ENCODE measurements around the gene CYTH1. TPM values are rescaled to one million over a fixed set of nuclear protein-coding genes. Genes with fewer than 3 reads are reported as not detected.

Gene CYTH1
- total RNA-seq, 1 donor from 2014 or later: 83.5 TPM

DNA sequence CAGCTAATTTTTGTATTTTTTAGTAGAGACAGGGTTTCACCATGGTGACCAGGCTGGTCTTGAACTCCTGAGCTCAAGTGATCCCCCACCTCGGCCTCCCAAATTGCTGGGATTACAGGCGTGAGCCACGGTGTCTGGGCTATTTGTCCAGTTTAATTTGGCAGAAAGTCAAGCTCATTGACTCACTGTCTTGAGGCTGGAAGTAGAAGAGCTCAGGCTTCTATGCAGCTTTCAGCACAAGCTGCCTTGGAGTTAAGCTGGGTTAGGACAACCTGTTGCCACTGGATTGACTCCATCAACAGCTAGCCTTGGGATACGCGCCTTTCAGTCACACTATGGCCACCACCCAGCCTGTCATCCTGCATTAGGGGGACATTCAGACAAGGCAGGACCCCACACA lies 128.7 kb downstream of the CYTH1 start:
- Mint-ChIP-seq H3K4me1 (ENCODE audit: low read depth) (peaks cover 3% of the 10 kb centered on the region), H3K4me3 (ENCODE audit: low read depth) (no peak overlapping the region), H3K9me3 (peaks cover 13% of the 10 kb centered on the region), H3K27ac (no peak overlapping the region), H3K27me3 (ENCODE audit: low read depth) (peaks cover 10% of the 10 kb centered on the region), H3K36me3 (ENCODE audit: low read depth) (peaks cover 2% of the 10 kb centered on the region)
- no peak for DNase-seq (ENCODE audit: low spot score)
- intact Hi-C loops (cut with micrococcal nuclease): no loop called here

DNA sequence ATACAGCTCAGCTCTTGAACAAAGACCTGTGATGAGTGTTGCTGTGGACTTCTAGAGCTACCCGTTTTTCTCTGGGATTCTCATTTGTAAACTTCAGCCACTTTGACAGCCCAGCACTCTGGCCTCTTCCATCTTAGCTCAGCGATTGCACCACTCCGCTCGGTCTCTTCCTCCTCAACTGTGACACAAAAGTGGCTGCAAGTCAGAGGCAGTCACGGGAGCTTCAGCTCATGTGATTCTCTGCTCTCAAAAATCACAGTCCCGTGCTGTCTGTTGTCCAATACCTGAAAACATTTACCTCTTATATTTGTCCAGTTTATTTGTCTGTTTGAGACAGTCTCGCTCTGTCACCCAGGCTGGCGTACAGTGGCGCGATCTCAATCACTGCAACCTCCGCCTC lies 129.2 kb downstream of the CYTH1 start:
- peaks cover 6% of the 10 kb centered on the region for H3K36me3 Mint-ChIP-seq (ENCODE audit: low read depth)
- peaks cover 3% of the 10 kb centered on the region for H3K4me1 Mint-ChIP-seq (ENCODE audit: low read depth)
- H3K9me3 Mint-ChIP-seq: peaks cover 18% of the 10 kb centered on the region
- H3K27me3 Mint-ChIP-seq (ENCODE audit: low read depth): peaks cover 12% of the 10 kb centered on the region
- H3K4me3 Mint-ChIP-seq (ENCODE audit: low read depth): no peak overlapping the region
- H3K27ac Mint-ChIP-seq: no peak overlapping the region
- intact Hi-C loops (cut with micrococcal nuclease): no loop called here
- no peak for DNase-seq (ENCODE audit: low spot score)

DNA sequence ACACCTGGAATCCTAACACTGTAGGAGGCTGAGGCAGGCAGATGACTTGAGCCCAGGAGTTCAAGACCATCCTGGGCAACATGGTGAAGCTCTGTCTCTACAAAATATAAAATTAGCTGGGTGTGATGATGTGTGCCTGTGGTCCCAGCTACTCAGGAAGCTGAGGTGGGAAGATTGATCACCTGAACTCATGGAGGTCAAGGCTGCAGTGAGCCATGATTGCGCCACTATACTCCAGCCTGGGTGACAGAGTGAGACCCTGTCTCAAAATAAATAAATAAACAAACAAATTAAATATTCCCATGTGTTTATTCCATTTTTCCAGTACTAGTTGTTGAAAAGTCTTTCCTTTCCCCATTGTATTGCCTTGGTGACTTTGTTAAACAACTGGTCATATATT lies 130.0 kb downstream of the CYTH1 start:
- no peak for DNase-seq (ENCODE audit: low spot score)
- peaks cover 14% of the 10 kb centered on the region for H3K27me3 Mint-ChIP-seq (ENCODE audit: low read depth)

DNA sequence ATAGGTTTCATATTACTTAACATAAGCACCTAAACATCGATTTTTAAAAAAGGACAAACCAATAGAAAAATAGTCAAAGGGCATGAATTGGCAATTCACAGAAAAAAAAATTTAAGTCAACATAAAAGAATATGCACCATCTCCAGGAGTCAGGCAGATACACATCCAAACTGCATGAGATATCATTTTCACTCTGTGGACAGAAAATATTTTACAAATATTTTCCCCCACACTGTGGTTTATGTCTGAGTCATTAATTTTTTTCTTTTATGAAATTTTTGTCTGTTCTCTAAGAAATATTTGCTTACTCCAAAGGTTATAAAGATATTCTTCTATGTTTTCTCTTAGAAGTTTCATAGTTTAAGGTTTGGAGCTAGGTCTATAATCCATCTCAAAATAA lies 130.5 kb downstream of the CYTH1 start:
- Mint-ChIP-seq H3K9me3 (peaks cover 26% of the 10 kb centered on the region), H3K27me3 (ENCODE audit: low read depth) (peaks cover 14% of the 10 kb centered on the region), H3K36me3 (ENCODE audit: low read depth) (peaks cover 8% of the 10 kb centered on the region), H3K27ac (no peak overlapping the region), H3K4me3 (ENCODE audit: low read depth) (no peak overlapping the region), H3K4me1 (ENCODE audit: low read depth) (peaks cover 2% of the 10 kb centered on the region)
- intact Hi-C loops (cut with micrococcal nuclease): no loop called here
- no peak for DNase-seq (ENCODE audit: low spot score)

More for the DNA sequence above, 130.0 kb downstream of the CYTH1 start:
- H3K27ac Mint-ChIP-seq: no peak overlapping the region
- peaks cover 25% of the 10 kb centered on the region for H3K9me3 Mint-ChIP-seq
- no peak overlapping the region for H3K4me3 Mint-ChIP-seq (ENCODE audit: low read depth)
- peaks cover 8% of the 10 kb centered on the region for H3K36me3 Mint-ChIP-seq (ENCODE audit: low read depth)
- intact Hi-C loops (cut with micrococcal nuclease): no loop called here
- peaks cover 3% of the 10 kb centered on the region for H3K4me1 Mint-ChIP-seq (ENCODE audit: low read depth)

DNA sequence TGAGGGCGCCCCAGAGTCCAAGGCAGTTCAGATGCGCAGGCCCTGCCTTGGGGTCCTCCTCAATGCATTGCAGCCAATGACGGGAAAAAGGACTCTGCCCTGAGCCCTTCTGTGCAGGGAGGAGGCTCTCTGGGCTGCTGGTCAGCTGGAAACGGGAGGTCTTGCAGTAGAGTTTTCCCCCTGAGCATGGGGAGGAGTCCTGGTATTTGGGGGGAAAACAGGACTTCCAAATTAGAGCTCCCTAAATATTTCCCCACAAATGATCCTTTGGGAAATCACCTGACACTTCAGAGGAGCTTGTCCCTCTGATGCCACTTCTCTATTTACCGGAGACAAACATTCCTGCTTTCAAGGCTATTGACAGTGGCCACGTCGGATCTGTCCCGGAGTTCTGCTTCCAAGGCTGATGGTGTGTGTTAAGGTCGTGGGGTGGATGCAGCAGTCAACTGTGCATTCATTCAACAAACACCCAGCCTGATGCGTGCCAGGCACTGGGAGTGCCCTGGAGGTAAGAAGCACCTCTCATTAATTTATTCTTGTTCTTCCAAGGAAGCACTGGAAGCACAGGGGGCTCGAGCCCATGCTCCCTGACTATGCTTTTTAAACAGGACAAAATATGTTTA lies 131.9 kb downstream of the CYTH1 start:
- Mint-ChIP-seq H3K4me3 (ENCODE audit: low read depth) (no peak overlapping the region), H3K36me3 (ENCODE audit: low read depth) (peaks cover 13% of the 10 kb centered on the region), H3K27ac (no peak overlapping the region), H3K4me1 (ENCODE audit: low read depth) (peaks cover 8% of the 10 kb centered on the region), H3K9me3 (peaks cover 26% of the 10 kb centered on the region), H3K27me3 (ENCODE audit: low read depth) (peaks cover 14% of the 10 kb centered on the region)
- intact Hi-C loops (cut with micrococcal nuclease): no loop called here
- DNase-seq (ENCODE audit: low spot score): no peak

DNA sequence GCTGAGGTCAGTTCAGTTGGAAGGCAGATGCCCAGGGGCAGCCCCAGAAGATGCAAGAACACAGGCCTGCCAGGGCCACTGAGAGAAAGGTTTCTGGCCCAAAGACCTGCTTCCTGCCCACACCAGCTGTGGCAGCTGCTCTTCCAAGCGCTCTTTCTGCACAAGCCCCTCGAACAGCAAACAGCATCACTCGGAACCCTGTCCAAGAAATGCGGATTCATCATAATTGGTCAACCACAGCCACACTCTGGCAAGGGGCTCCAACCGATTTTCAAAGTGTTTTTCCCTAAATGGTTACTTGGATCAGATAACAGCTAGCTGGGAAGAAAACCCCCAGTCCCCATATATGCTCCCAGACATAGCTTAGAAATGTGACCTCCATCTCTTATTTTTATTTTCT lies 133.8 kb downstream of the CYTH1 start:
- peaks cover 14% of the 10 kb centered on the region for H3K27me3 Mint-ChIP-seq (ENCODE audit: low read depth)
- no peak overlapping the region for H3K27ac Mint-ChIP-seq
- peaks cover 13% of the 10 kb centered on the region for H3K36me3 Mint-ChIP-seq (ENCODE audit: low read depth)
- H3K9me3 Mint-ChIP-seq: peaks cover 26% of the 10 kb centered on the region
- H3K4me3 Mint-ChIP-seq (ENCODE audit: low read depth): no peak overlapping the region
- intact Hi-C loops (cut with micrococcal nuclease): no loop called here
- peaks cover 8% of the 10 kb centered on the region for H3K4me1 Mint-ChIP-seq (ENCODE audit: low read depth)
- no peak for DNase-seq (ENCODE audit: low spot score)

DNA sequence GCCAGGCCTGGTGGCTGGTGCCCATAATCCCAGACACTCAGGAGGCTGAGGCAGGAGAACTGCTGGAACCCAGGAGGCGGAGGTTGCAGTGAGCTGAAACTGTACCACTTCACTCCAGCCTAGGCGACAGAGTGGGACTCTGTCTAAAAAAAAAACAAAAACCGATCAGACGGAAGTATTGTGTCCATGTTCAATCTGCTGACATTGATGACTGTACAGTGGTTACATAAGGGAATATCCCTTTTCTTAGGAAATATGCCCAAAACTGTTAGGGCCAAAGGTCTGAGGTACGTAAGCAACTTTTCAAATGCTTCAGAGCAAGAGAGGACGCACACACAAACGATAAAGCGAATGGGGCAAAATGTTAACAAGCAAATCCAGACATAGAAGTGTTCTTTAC lies 135.0 kb downstream of the CYTH1 start:
- Mint-ChIP-seq H3K9me3 (peaks cover 26% of the 10 kb centered on the region), H3K4me1 (ENCODE audit: low read depth) (peaks cover 6% of the 10 kb centered on the region), H3K36me3 (ENCODE audit: low read depth) (peaks cover 13% of the 10 kb centered on the region), H3K27ac (no peak overlapping the region), H3K4me3 (ENCODE audit: low read depth) (no peak overlapping the region), H3K27me3 (ENCODE audit: low read depth) (peaks cover 8% of the 10 kb centered on the region)
- no peak for DNase-seq (ENCODE audit: low spot score)
- intact Hi-C loops (cut with micrococcal nuclease): no loop called here

DNA sequence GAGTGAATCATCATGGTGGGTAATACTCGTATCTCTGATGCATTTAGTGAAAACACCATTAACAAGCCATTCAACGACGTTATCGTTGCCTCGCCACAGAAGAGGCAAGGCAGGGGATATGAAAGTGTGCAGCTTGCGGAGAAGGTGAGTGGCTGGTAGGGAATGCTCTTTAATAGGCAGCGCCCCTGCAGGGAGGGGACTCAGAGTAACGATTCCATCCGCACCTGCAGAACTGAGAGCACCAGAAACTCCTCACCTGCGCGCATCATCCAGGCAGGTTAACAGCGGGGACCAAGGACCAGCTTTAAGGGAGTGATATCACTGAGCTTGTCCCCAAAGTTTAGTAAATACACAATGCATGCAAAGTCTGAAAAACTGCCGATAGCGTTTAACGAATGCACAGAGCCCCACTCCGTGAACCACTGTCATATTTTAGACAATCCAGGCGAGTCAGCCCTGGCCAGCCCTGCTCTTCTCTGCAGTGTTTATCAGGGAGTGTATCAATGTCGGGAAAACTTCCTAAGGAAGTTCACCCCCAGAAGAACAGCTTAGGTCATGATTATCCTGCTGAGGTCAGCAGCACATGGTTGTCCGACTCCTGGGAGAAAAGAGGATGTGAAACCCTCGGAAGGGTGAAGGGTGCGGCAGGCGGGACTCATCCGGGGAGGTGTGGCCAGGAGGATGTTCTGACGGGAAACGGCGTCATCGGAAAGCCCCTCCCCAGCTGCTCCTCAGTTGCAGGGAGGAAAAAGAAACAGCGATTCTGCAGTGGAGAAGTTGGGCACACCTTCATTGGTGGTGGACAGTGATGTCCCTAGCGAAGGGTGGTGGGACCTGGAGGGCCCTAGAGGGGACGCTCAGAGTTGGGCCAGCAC lies 136.4 kb downstream of the CYTH1 start:
- H3K36me3 Mint-ChIP-seq (ENCODE audit: low read depth): peaks cover 13% of the 10 kb centered on the region
- peaks cover 6% of the 10 kb centered on the region for H3K4me1 Mint-ChIP-seq (ENCODE audit: low read depth)
- H3K4me3 Mint-ChIP-seq (ENCODE audit: low read depth): peak overlapping the region; percentile 51
- peak; percentile 57 for DNase-seq (ENCODE audit: low spot score)
- peak overlapping the region; percentile 70 for H3K27ac Mint-ChIP-seq
- peaks cover 26% of the 10 kb centered on the region for H3K9me3 Mint-ChIP-seq
- intact Hi-C loops (cut with micrococcal nuclease): no loop called here
- H3K27me3 Mint-ChIP-seq (ENCODE audit: low read depth): peaks cover 6% of the 10 kb centered on the region

DNA sequence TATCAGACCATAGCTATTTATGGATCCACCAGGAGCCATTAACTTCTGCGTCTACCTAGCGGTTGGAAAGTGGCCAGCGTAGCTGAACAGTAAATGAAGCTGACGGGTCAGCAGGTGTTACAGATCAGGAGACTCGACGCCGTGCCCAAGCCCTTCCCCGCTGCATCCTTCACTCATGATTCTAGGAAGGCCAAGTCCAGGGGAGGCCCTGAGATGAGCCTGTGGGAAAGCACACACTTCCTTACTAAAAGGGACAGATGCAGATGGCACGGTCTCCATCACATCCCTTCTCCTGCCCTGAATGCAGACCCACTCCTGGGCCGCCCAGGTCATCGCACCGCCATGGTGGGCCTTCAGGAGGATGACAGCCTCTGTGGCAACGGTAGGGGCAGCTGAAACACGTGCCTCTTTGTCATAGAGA lies 137.1 kb downstream of the CYTH1 start:
- Mint-ChIP-seq H3K9me3 (peaks cover 25% of the 10 kb centered on the region), H3K27ac (no peak overlapping the region), H3K4me1 (ENCODE audit: low read depth) (peaks cover 6% of the 10 kb centered on the region), H3K36me3 (ENCODE audit: low read depth) (peaks cover 13% of the 10 kb centered on the region), H3K4me3 (ENCODE audit: low read depth) (no peak overlapping the region), H3K27me3 (ENCODE audit: low read depth) (peaks cover 6% of the 10 kb centered on the region)
- intact Hi-C loops (cut with micrococcal nuclease): no loop called here
- no peak for DNase-seq (ENCODE audit: low spot score)

DNA sequence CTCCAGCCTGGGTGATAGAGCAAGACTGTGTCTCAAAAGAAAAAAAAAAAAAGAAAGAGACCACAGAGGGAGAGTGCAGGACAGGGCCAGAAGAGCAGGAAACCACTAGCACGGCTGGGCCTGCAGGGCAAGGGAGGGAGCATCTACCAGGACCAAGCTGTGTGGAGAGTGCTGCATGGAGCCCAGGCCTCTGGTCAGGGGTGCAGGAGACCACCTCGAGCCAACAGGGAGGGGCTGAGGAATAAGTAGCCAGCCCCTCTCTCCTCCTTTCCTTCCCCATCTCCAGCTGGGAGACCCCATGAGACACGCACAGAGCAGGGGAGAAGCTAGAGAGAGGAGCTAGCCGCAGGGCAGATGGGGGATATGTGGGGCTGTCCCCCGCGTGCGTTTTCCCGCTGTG lies 137.8 kb downstream of the CYTH1 start:
- peaks cover 11% of the 10 kb centered on the region for H3K36me3 Mint-ChIP-seq (ENCODE audit: low read depth)
- H3K27ac Mint-ChIP-seq: no peak overlapping the region
- DNase-seq (ENCODE audit: low spot score): no peak
- intact Hi-C loops (cut with micrococcal nuclease): no loop called here
- peaks cover 6% of the 10 kb centered on the region for H3K4me1 Mint-ChIP-seq (ENCODE audit: low read depth)
- H3K27me3 Mint-ChIP-seq (ENCODE audit: low read depth): peaks cover 4% of the 10 kb centered on the region
- H3K4me3 Mint-ChIP-seq (ENCODE audit: low read depth): no peak overlapping the region
- peaks cover 18% of the 10 kb centered on the region for H3K9me3 Mint-ChIP-seq

DNA sequence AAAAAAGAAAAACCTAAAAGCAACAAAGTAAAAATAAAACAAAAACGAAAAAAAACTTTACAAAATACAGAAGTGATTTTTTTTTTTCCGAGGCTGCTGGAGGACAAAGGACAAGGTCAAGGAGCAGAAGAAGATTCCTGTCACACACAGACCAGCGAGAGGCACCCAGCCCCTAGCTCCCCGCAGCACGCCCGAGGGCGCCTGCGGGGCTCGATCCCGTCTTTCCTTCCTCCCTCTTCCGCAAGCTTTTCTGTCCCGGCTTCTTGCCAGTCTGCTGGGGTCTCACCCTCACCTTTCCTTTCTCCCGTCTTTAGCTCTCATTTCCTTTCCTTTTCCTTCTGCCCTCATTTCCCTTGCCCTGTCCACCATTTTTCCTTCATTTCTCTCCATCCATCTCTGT lies 138.7 kb downstream of the CYTH1 start:
- no peak overlapping the region for H3K27ac Mint-ChIP-seq
- no peak for DNase-seq (ENCODE audit: low spot score)
- intact Hi-C loops (cut with micrococcal nuclease): no loop called here
- H3K36me3 Mint-ChIP-seq (ENCODE audit: low read depth): peaks cover 11% of the 10 kb centered on the region
- H3K4me1 Mint-ChIP-seq (ENCODE audit: low read depth): peaks cover 9% of the 10 kb centered on the region
- H3K27me3 Mint-ChIP-seq (ENCODE audit: low read depth): peaks cover 4% of the 10 kb centered on the region
- peaks cover 12% of the 10 kb centered on the region for H3K9me3 Mint-ChIP-seq
- no peak overlapping the region for H3K4me3 Mint-ChIP-seq (ENCODE audit: low read depth)

DNA sequence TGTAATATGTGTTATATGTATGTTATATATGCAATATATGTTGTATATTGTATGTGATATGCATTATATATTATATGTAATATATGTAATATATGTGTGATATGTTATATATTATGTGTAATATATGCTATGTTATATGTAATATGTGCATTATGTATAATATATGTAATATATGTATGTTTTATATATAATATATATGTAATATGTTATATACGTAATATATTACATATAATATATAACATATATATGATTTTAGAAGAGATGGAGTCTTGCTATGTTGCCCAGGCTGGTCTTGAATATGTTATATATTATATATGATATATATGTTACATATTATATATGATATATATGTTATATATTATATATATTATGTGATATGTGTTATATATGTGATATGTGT lies 139.4 kb downstream of the CYTH1 start:
- H3K27ac Mint-ChIP-seq: no peak overlapping the region
- peaks cover 6% of the 10 kb centered on the region for H3K9me3 Mint-ChIP-seq
- intact Hi-C loops (cut with micrococcal nuclease): no loop called here
- peaks cover 9% of the 10 kb centered on the region for H3K4me1 Mint-ChIP-seq (ENCODE audit: low read depth)
- peaks cover 5% of the 10 kb centered on the region for H3K36me3 Mint-ChIP-seq (ENCODE audit: low read depth)
- H3K4me3 Mint-ChIP-seq (ENCODE audit: low read depth): no peak overlapping the region
- no peaks in the 10 kb centered on the region for H3K27me3 Mint-ChIP-seq (ENCODE audit: low read depth)
- DNase-seq (ENCODE audit: low spot score): no peak

DNA sequence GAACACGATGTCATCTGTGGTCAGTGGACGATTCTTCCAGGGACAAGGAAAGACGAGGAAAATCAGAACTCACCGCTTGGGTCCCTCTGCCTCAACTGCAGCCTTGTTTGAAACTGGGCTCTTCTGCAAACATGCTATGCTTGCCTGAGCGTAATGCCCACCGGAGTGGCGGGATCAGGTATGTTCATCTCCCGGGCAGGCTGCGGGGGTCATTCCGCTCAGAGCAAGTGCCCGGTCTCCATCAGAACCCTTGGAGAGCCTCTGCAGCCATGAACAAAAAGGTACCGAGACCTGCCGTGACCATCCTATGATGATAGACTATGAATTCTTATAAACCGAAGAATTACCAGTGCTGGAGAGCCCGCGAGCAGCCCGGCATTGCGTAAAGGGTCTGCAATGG lies 140.4 kb downstream of the CYTH1 start:
- Mint-ChIP-seq H3K27ac (no peak overlapping the region), H3K4me3 (ENCODE audit: low read depth) (no peak overlapping the region), H3K36me3 (ENCODE audit: low read depth) (peaks cover 5% of the 10 kb centered on the region), H3K27me3 (ENCODE audit: low read depth) (peaks cover 6% of the 10 kb centered on the region), H3K4me1 (ENCODE audit: low read depth) (peaks cover 9% of the 10 kb centered on the region), H3K9me3 (no peaks in the 10 kb centered on the region)
- intact Hi-C loops (cut with micrococcal nuclease): no loop called here
- no peak for DNase-seq (ENCODE audit: low spot score)

Data from activated T-helper 2 cell treated with anti-CD3 and anti-CD28 coated beads, Interferon-gamma antibody, Interleukin-2, Interleukin-4, amounts not matched to agents 10 μg/mL and 5 μg/mL and 100 μg/mL, durations not matched to agents 14 hours and 24 hours and 36 hours (primary cell).